Activated naive CD4-positive, alpha-beta T cell treated with anti-CD3 and anti-CD28 coated beads, Interleukin-2, amount 50 U/mL, for 24 hours (primary cell): ENCODE data around the gene BST2.

ENCODE experiments used
- H3K27ac Mint-ChIP-seq: one replicate; pipeline ENCODE4 v1.8.0; 2021; ENCODE audit warnings: mild to moderate bottlenecking, mixed read lengths
- H3K27me3 Mint-ChIP-seq: one replicate; pipeline ENCODE4 v1.8.0; 2021; ENCODE audit warnings: mixed read lengths
- H3K36me3 Mint-ChIP-seq: one replicate; pipeline ENCODE4 v1.8.0; 2021; ENCODE audit warnings: mixed read lengths
- H3K4me1 Mint-ChIP-seq: one replicate; pipeline ENCODE4 v1.8.0; 2021; ENCODE audit warnings: mixed read lengths
- H3K4me3 Mint-ChIP-seq: one replicate; pipeline ENCODE4 v1.8.0; 2021; ENCODE audit warnings: mild to moderate bottlenecking, mixed read lengths
- H3K9me3 Mint-ChIP-seq: one replicate; pipeline ENCODE4 v1.8.0; 2021; ENCODE audit warnings: mixed read lengths

Gene BST2

GRCh38 chr19:17424743-17425365 is 19.4 kb upstream of the BST2 start:
- Mint-ChIP-seq H3K4me3 (no peak overlapping the region), H3K27ac (no peak overlapping the region), H3K4me1 (peaks cover 15% of the 10 kb centered on the region), H3K27me3 (no peaks in the 10 kb centered on the region), H3K36me3 (no peaks in the 10 kb centered on the region), H3K9me3 (no peaks in the 10 kb centered on the region)

- no peak overlapping the region for H3K4me3 Mint-ChIP-seq
- H3K27me3 Mint-ChIP-seq: no peaks in the 10 kb centered on the region
- H3K9me3 Mint-ChIP-seq: no peaks in the 10 kb centered on the region
- H3K4me1 Mint-ChIP-seq: peaks cover 23% of the 10 kb centered on the region
- H3K36me3 Mint-ChIP-seq: no peaks in the 10 kb centered on the region
- no peak overlapping the region for H3K27ac Mint-ChIP-seq
Measured at GRCh38 chr19:17423429-17424208, 18.2 kb upstream of the BST2 start.

- no peaks in the 10 kb centered on the region for H3K9me3 Mint-ChIP-seq
- H3K36me3 Mint-ChIP-seq: peaks cover under 1% of the 10 kb centered on the region
- H3K27ac Mint-ChIP-seq: no peak overlapping the region
- H3K4me1 Mint-ChIP-seq: peaks cover 23% of the 10 kb centered on the region
- H3K27me3 Mint-ChIP-seq: no peaks in the 10 kb centered on the region
- H3K4me3 Mint-ChIP-seq: no peak overlapping the region
Measured at GRCh38 chr19:17421942-17422341, 16.5 kb upstream of the BST2 start.

GRCh38 chr19:17420475-17420924 is 15.1 kb upstream of the BST2 start:
- Mint-ChIP-seq H3K9me3 (no peaks in the 10 kb centered on the region), H3K4me1 (peaks cover 23% of the 10 kb centered on the region), H3K27ac (no peak overlapping the region), H3K4me3 (peak overlapping the region; percentile 96), H3K27me3 (no peaks in the 10 kb centered on the region), H3K36me3 (peaks cover 2% of the 10 kb centered on the region)

- Mint-ChIP-seq H3K27me3 (no peaks in the 10 kb centered on the region), H3K4me1 (peaks cover 23% of the 10 kb centered on the region), H3K36me3 (peaks cover 5% of the 10 kb centered on the region), H3K9me3 (no peaks in the 10 kb centered on the region), H3K4me3 (peak within 1 kb of the TSS; percentile 96), H3K27ac (peak within 1 kb of the TSS; percentile 92)
Measured at GRCh38 chr19:17419621-17420474, 14.4 kb upstream of the BST2 start, which contains the start of gene MVB12A. MVB12A (plus strand) TSS chr19:17420047; CDS start chr19:17420136, 89 bp downstream.

- H3K27me3 Mint-ChIP-seq: no peaks in the 10 kb centered on the region
- peak overlapping the region; percentile 92 for H3K27ac Mint-ChIP-seq
- H3K36me3 Mint-ChIP-seq: peaks cover 5% of the 10 kb centered on the region
- H3K9me3 Mint-ChIP-seq: no peaks in the 10 kb centered on the region
- peak overlapping the region; percentile 96 for H3K4me3 Mint-ChIP-seq
- peaks cover 22% of the 10 kb centered on the region for H3K4me1 Mint-ChIP-seq
Measured at GRCh38 chr19:17419154-17419620, 13.8 kb upstream of the BST2 start.

GRCh38 chr19:17418710-17419109 is 13.3 kb upstream of the BST2 start:
- Mint-ChIP-seq H3K9me3 (no peaks in the 10 kb centered on the region), H3K4me1 (peaks cover 18% of the 10 kb centered on the region), H3K36me3 (peaks cover 5% of the 10 kb centered on the region), H3K27ac (no peak overlapping the region), H3K27me3 (no peaks in the 10 kb centered on the region), H3K4me3 (peak overlapping the region; percentile 96)

- H3K27me3 Mint-ChIP-seq: no peaks in the 10 kb centered on the region
- H3K27ac Mint-ChIP-seq: peak overlapping the region; percentile 23
- peaks cover 17% of the 10 kb centered on the region for H3K4me1 Mint-ChIP-seq
- no peaks in the 10 kb centered on the region for H3K9me3 Mint-ChIP-seq
- no peak overlapping the region for H3K4me3 Mint-ChIP-seq
- peaks cover 5% of the 10 kb centered on the region for H3K36me3 Mint-ChIP-seq
Measured at GRCh38 chr19:17415121-17415520, 9.7 kb upstream of the BST2 start.

GRCh38 chr19:17414097-17414496 is 8.7 kb upstream of the BST2 start:
- H3K36me3 Mint-ChIP-seq: peaks cover 5% of the 10 kb centered on the region
- no peak overlapping the region for H3K27ac Mint-ChIP-seq
- H3K4me3 Mint-ChIP-seq: no peak overlapping the region
- no peaks in the 10 kb centered on the region for H3K9me3 Mint-ChIP-seq
- no peaks in the 10 kb centered on the region for H3K27me3 Mint-ChIP-seq
- peaks cover 10% of the 10 kb centered on the region for H3K4me1 Mint-ChIP-seq

GRCh38 chr19:17411801-17412200 is 6.4 kb upstream of the BST2 start:
- peaks cover 3% of the 10 kb centered on the region for H3K36me3 Mint-ChIP-seq
- no peaks in the 10 kb centered on the region for H3K27me3 Mint-ChIP-seq
- no peaks in the 10 kb centered on the region for H3K9me3 Mint-ChIP-seq
- peak overlapping the region; percentile 35 for H3K27ac Mint-ChIP-seq
- peaks cover 19% of the 10 kb centered on the region for H3K4me1 Mint-ChIP-seq
- H3K4me3 Mint-ChIP-seq: no peak overlapping the region

GRCh38 chr19:17409990-17410389 is 4.6 kb upstream of the BST2 start:
- Mint-ChIP-seq H3K27ac (no peak overlapping the region), H3K4me3 (no peak overlapping the region), H3K4me1 (peaks cover 23% of the 10 kb centered on the region), H3K36me3 (peaks cover under 1% of the 10 kb centered on the region), H3K9me3 (no peaks in the 10 kb centered on the region), H3K27me3 (no peaks in the 10 kb centered on the region)

- peak overlapping the region; percentile 94 for H3K27ac Mint-ChIP-seq
- peak overlapping the region; percentile 89 for H3K4me3 Mint-ChIP-seq
- H3K4me1 Mint-ChIP-seq: peaks cover 24% of the 10 kb centered on the region
- H3K9me3 Mint-ChIP-seq: no peaks in the 10 kb centered on the region
- H3K27me3 Mint-ChIP-seq: no peaks in the 10 kb centered on the region
- no peaks in the 10 kb centered on the region for H3K36me3 Mint-ChIP-seq
Measured at GRCh38 chr19:17406887-17407196, 1.4 kb upstream of the BST2 start.

- H3K27me3 Mint-ChIP-seq: no peaks in the 10 kb centered on the region
- H3K36me3 Mint-ChIP-seq: no peaks in the 10 kb centered on the region
- H3K4me3 Mint-ChIP-seq: peak overlapping the region; percentile 89
- H3K27ac Mint-ChIP-seq: peak overlapping the region; percentile 94
- H3K9me3 Mint-ChIP-seq: no peaks in the 10 kb centered on the region
- H3K4me1 Mint-ChIP-seq: peaks cover 24% of the 10 kb centered on the region
Measured at GRCh38 chr19:17406046-17406886, 836 bp upstream of the BST2 start.

GRCh38 chr19:17404621-17405249 is 695 bp downstream of the BST2 start:
- no peaks in the 10 kb centered on the region for H3K9me3 Mint-ChIP-seq
- peak overlapping the region; percentile 89 for H3K4me3 Mint-ChIP-seq
- peaks cover 24% of the 10 kb centered on the region for H3K4me1 Mint-ChIP-seq
- no peaks in the 10 kb centered on the region for H3K36me3 Mint-ChIP-seq
- peak overlapping the region; percentile 94 for H3K27ac Mint-ChIP-seq
- no peaks in the 10 kb centered on the region for H3K27me3 Mint-ChIP-seq
